ENCODE measurements around the gene WDR33.

Gene WDR33

GRCh38 chr2:127679680-127680361 is 131.2 kb downstream of the WDR33 start:
- TF ChIP-seq, protein P1, sequence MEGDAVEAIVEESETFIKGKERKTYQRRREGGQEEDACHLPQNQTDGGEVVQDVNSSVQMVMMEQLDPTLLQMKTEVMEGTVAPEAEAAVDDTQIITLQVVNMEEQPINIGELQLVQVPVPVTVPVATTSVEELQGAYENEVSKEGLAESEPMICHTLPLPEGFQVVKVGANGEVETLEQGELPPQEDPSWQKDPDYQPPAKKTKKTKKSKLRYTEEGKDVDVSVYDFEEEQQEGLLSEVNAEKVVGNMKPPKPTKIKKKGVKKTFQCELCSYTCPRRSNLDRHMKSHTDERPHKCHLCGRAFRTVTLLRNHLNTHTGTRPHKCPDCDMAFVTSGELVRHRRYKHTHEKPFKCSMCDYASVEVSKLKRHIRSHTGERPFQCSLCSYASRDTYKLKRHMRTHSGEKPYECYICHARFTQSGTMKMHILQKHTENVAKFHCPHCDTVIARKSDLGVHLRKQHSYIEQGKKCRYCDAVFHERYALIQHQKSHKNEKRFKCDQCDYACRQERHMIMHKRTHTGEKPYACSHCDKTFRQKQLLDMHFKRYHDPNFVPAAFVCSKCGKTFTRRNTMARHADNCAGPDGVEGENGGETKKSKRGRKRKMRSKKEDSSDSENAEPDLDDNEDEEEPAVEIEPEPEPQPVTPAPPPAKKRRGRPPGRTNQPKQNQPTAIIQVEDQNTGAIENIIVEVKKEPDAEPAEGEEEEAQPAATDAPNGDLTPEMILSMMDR (IDR thresholded peaks at IDR 0.05; ENCODE audit: low read depth, low read length) = no peak

DNA sequence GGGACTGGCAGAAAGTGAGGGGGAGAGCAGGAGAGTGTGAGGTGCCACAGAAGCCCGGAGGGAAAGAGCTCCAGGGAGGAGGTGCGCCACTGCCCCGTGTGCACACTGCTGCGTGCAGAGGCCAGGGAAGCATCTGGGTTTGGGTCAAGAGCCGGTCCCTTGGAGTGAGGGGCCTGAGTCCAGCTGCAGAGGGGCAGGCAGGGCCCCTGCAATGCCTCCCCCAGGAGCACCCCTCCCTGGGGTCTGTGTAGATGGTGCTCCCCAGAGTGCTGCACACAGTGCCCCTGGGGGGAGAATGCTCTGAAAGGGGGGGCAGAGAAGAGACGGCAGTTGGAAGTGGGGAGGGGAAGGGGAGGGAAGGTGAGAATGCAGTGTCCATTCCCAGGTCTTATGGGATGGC is 132.0 kb downstream of the WDR33 start:
- DNase-seq (ENCODE audit: extremely low read depth, low read depth) = no peak
- TF ChIP-seq, protein P1 (IDR thresholded peaks at IDR 0.05; ENCODE audit: low read depth, low read length) = no peak

More at GRCh38 chr2:127679680-127680361, 131.2 kb downstream of the WDR33 start:
- no peak for DNase-seq (ENCODE audit: extremely low read depth, low read depth)

DNA sequence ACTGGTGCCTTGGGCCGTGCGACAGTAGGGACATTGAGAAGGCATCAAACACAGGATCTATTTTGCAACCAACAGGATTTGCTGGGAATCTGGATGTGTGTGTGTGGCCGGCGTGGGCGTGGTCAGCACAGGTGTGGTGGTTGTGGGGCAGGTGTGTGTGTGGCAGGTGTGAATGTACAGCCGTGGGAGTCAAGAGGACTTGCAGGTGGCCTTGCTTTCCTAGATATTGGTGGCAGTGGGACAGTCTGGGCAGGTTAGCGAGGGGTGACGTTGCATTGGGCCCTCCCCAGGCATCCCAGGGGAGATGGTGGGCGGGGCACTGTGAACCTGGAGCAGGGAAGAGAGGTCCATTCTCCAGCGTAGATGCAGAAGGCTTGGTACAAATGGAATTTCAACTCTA is 132.4 kb downstream of the WDR33 start:
- no peak for DNase-seq (ENCODE audit: extremely low read depth, low read depth)
- TF ChIP-seq, protein P1 (IDR thresholded peaks at IDR 0.05; ENCODE audit: low read depth, low read length) = no peak

GRCh38 chr2:127676906-127677305 is 134.1 kb downstream of the WDR33 start:
- no peak for DNase-seq (ENCODE audit: extremely low read depth, low read depth)
- TF ChIP-seq, protein P1 (IDR thresholded peaks at IDR 0.05; ENCODE audit: low read depth, low read length) = no peak

- DNase-seq (ENCODE audit: extremely low read depth, low read depth) = no peak
- TF ChIP-seq, protein P1 (IDR thresholded peaks at IDR 0.05; ENCODE audit: low read depth, low read length) = no peak; the same call in 1 of the 2 replicates
Measured at GRCh38 chr2:127675331-127676261, 135.4 kb downstream of the WDR33 start, which contains the start of gene LIMS2. Gene LIMS2 (minus strand): TSS chr2:127675530. CDS start chr2:127675024, 506 bp downstream.

GRCh38 chr2:127674241-127675209 is 136.4 kb downstream of the WDR33 start:
- TF ChIP-seq, protein P1 (IDR thresholded peaks at IDR 0.05; ENCODE audit: low read depth, low read length) = no peak
- no peak for DNase-seq (ENCODE audit: extremely low read depth, low read depth)

Data from AG09319 (cell line).